ENCODE results near the gene CSNK1G1. TPM values are rescaled to one million over a fixed set of nuclear protein-coding genes. Genes with fewer than 3 reads are reported as not detected.

Gene CSNK1G1
- total RNA-seq, 1 experiment from 2014 or later, result 19.6 TPM

GRCh38 chr15:64187396-64188191, 168.4 kb downstream of the CSNK1G1 start:
- no peak for DNase-seq
- no peaks in the 10 kb centered on the region for H3K9me2 ChIP-seq (ENCODE audit: insufficient read depth)
- H3K9me3 ChIP-seq (ENCODE audit: insufficient read depth, low read depth), result no peaks in the 10 kb centered on the region
- no peak overlapping the region for H3K4me2 ChIP-seq
- no peaks in the 10 kb centered on the region for H3K27me3 ChIP-seq (ENCODE audit: insufficient read depth, low read depth)
- BruUV-seq (replicated peaks), result no TSS peak
- H3F3A ChIP-seq (ENCODE audit: insufficient read depth, low read depth), result no peaks in the 10 kb centered on the region
- H3K4me1 ChIP-seq (replicated peaks; ENCODE audit: insufficient read depth), result no peaks in the 10 kb centered on the region
- H3K27ac ChIP-seq, result no peak overlapping the region
- TF ChIP-seq EZH2 (IDR thresholded peaks at IDR 0.05; ENCODE audit: low read depth), result no peak
- TF ChIP-seq CTCF (conservative IDR thresholded peaks at IDR 0.05), result no peak
- H2AFZ ChIP-seq, result no peak overlapping the region
- ChIA-PET CTCF (no interaction called here), POLR2A (ENCODE audit: unreplicated experiment) (no interaction called here)
- H3K79me2 ChIP-seq (ENCODE audit: low read depth), result no peaks in the 10 kb centered on the region
- H3K36me3 ChIP-seq (ENCODE audit: low read depth), result no peaks in the 10 kb centered on the region
- H4K20me1 ChIP-seq (ENCODE audit: insufficient read depth), result no peaks in the 10 kb centered on the region
- H3K4me3 ChIP-seq, result no peak overlapping the region
- intact Hi-C loops (cut with micrococcal nuclease; ENCODE audit: unreplicated experiment), result no loop called here

GRCh38 chr15:64185146-64185911, 170.6 kb downstream of the CSNK1G1 start:
- no peaks in the 10 kb centered on the region for H3K36me3 ChIP-seq (ENCODE audit: low read depth)
- H3K27me3 ChIP-seq (ENCODE audit: insufficient read depth, low read depth), result no peaks in the 10 kb centered on the region
- H4K20me1 ChIP-seq (ENCODE audit: insufficient read depth), result no peaks in the 10 kb centered on the region
- H3F3A ChIP-seq (ENCODE audit: insufficient read depth, low read depth), result no peaks in the 10 kb centered on the region
- no peak overlapping the region for H3K4me3 ChIP-seq
- H3K27ac ChIP-seq, result no peak overlapping the region
- no peak overlapping the region for H2AFZ ChIP-seq
- BruUV-seq (replicated peaks), result no TSS peak
- no peaks in the 10 kb centered on the region for H3K79me2 ChIP-seq (ENCODE audit: low read depth)
- H3K4me1 ChIP-seq (replicated peaks; ENCODE audit: insufficient read depth), result no peaks in the 10 kb centered on the region
- no peaks in the 10 kb centered on the region for H3K9me2 ChIP-seq (ENCODE audit: insufficient read depth)
- H3K4me2 ChIP-seq, result no peak overlapping the region
- ChIA-PET POLR2A (ENCODE audit: unreplicated experiment) (no interaction called here), CTCF (no interaction called here)
- intact Hi-C loops (cut with micrococcal nuclease; ENCODE audit: unreplicated experiment), result no loop called here
- H3K9me3 ChIP-seq (ENCODE audit: insufficient read depth, low read depth), result no peaks in the 10 kb centered on the region
- no peak for DNase-seq
- TF ChIP-seq EZH2 (IDR thresholded peaks at IDR 0.05; ENCODE audit: low read depth) (no peak), CTCF (conservative IDR thresholded peaks at IDR 0.05) (no peak)

GRCh38 chr15:64182859-64183370, 173.1 kb downstream of the CSNK1G1 start:
- Histone ChIP-seq H3K27ac (no peak overlapping the region), H3K9me3 (ENCODE audit: insufficient read depth, low read depth) (no peaks in the 10 kb centered on the region), H3K79me2 (ENCODE audit: low read depth) (no peaks in the 10 kb centered on the region), H3K4me1 (replicated peaks; ENCODE audit: insufficient read depth) (no peaks in the 10 kb centered on the region), H3K4me3 (no peak overlapping the region), H3F3A (ENCODE audit: insufficient read depth, low read depth) (no peaks in the 10 kb centered on the region), H3K27me3 (ENCODE audit: insufficient read depth, low read depth) (no peaks in the 10 kb centered on the region), H3K9me2 (ENCODE audit: insufficient read depth) (no peaks in the 10 kb centered on the region), H4K20me1 (ENCODE audit: insufficient read depth) (no peaks in the 10 kb centered on the region), H2AFZ (no peak overlapping the region), H3K36me3 (ENCODE audit: low read depth) (no peaks in the 10 kb centered on the region), H3K4me2 (no peak overlapping the region)
- ChIA-PET CTCF (no interaction called here), POLR2A (ENCODE audit: unreplicated experiment) (no interaction called here)
- intact Hi-C loops (cut with micrococcal nuclease; ENCODE audit: unreplicated experiment), result no loop called here
- no peak for DNase-seq
- no peak for TF ChIP-seq EZH2 (IDR thresholded peaks at IDR 0.05; ENCODE audit: low read depth)
- TF ChIP-seq CTCF (conservative IDR thresholded peaks at IDR 0.05), result no peak
- no TSS peak for BruUV-seq (replicated peaks)
